ENCODE data around the gene UCKL1.

- no peak for TF ChIP-seq CTCF (IDR thresholded peaks at IDR 0.05; ENCODE audit: insufficient read depth, low read length)
- TF ChIP-seq GABPA (IDR thresholded peaks at IDR 0.05; ENCODE audit: low read depth): no peak
- no peak for TF ChIP-seq REST (IDR thresholded peaks at IDR 0.05; ENCODE audit: insufficient replicate concordance, low read depth)
- TF ChIP-seq POLR2AphosphoS5 (IDR thresholded peaks at IDR 0.05; ENCODE audit: low read depth): no peak
These were observed 13.9 kb upstream of the UCKL1 start, which contains the start of gene ZNF512B for GRCh38 chr20:63969838-63970713.
